ENCODE results near the gene ZBTB20.
"Not testable (repeated sequence)": the region's sequence is repeated elsewhere in the genome, so short reads cannot be mapped to it uniquely, and the experiment has no call there.

ZBTB20 gene

GRCh38 chr3:115146418-115147328 lies at the start of gene ZBTB20:
Gene ZBTB20, minus strand, starts transcription at chr3:115147288.
- peak; percentile 40 for DNase-seq

- DNase-seq: no peak
Observed at GRCh38 chr3:115194476-115194875, 47.4 kb upstream of the ZBTB20 start.

GRCh38 chr3:115190747-115191146 lies 43.7 kb upstream of the ZBTB20 start:
- no peak for DNase-seq

- no peak for DNase-seq
Observed at GRCh38 chr3:115187149-115187757, 40.2 kb upstream of the ZBTB20 start.

GRCh38 chr3:115186351-115187148 lies 39.5 kb upstream of the ZBTB20 start:
- DNase-seq: no peak

- DNase-seq: not testable (repeated sequence)
Observed at GRCh38 chr3:115184859-115185572, 37.9 kb upstream of the ZBTB20 start.

- not testable (repeated sequence) for DNase-seq
Observed at GRCh38 chr3:115178930-115179329, 31.8 kb upstream of the ZBTB20 start.

GRCh38 chr3:115169808-115170207 lies 22.7 kb upstream of the ZBTB20 start:
- no peak for DNase-seq

GRCh38 chr3:115165701-115166100 lies 18.6 kb upstream of the ZBTB20 start:
- no peak for DNase-seq

GRCh38 chr3:115165266-115165665 lies 18.2 kb upstream of the ZBTB20 start:
- DNase-seq: no peak

- no peak for DNase-seq
Observed at GRCh38 chr3:115164374-115165221, 17.5 kb upstream of the ZBTB20 start.

GRCh38 chr3:115162759-115163158 lies 15.7 kb upstream of the ZBTB20 start:
- no peak for DNase-seq

- DNase-seq: no peak
Observed at GRCh38 chr3:115161866-115162265, 14.8 kb upstream of the ZBTB20 start.

GRCh38 chr3:115161168-115161834 lies 14.2 kb upstream of the ZBTB20 start:
- DNase-seq: no peak

- no peak for DNase-seq
Observed at GRCh38 chr3:115160295-115160694, 13.2 kb upstream of the ZBTB20 start.

GRCh38 chr3:115156046-115156654 lies 9.1 kb upstream of the ZBTB20 start:
- no peak for DNase-seq

- no peak for DNase-seq
Observed at GRCh38 chr3:115154611-115155010, 7.5 kb upstream of the ZBTB20 start.

GRCh38 chr3:115151921-115152320 lies 4.8 kb upstream of the ZBTB20 start:
- no peak for DNase-seq

- no peak for DNase-seq
Observed at GRCh38 chr3:115148142-115148790, 1.2 kb upstream of the ZBTB20 start.
